ENCODE results near the gene LURAP1L. TPM values are rescaled to one million over a fixed set of nuclear protein-coding genes. Genes with fewer than 3 reads are reported as not detected.

Gene LURAP1L
- total and polyA plus RNA-seq, 9 of the 15 experiments (the other 6 are each of a cell fraction or from before 2014, with no cell fraction given), result 0.06 to 0.28 (median 0.07) TPM; not detected in 4

GRCh38 chr9:12809720-12810119 is 34.9 kb downstream of the LURAP1L start:
- Histone ChIP-seq H3K9me1 (ENCODE audit: control insufficient read depth, insufficient read depth, low read length) (no peaks in the 10 kb centered on the region), H4K20me1 (replicated peaks; ENCODE audit: control insufficient read depth, insufficient read depth, low read length) (no peaks in the 10 kb centered on the region), H2AFZ (ENCODE audit: low read depth, low read length) (no peak overlapping the region), H3K27me3 (ENCODE audit: control insufficient read depth in 2 of 2, insufficient read depth in 2 of 2, low read length in 2 of 2) (no peaks in the 10 kb centered on the region), H3K9me3 (replicated peaks; ENCODE audit: control insufficient read depth, insufficient read depth, low read depth, low read length) (no peaks in the 10 kb centered on the region), H3K4me2 (ENCODE audit: insufficient read depth, low read length) (no peak overlapping the region), H3K4me3 (no peak overlapping the region), H3K9ac (ENCODE audit: insufficient read depth in 1 of 2, low read depth in 2 of 2, low read length in 2 of 2) (no peak overlapping the region), H3K4me1 (replicated peaks in 1 of 2; ENCODE audit: control insufficient read depth in 2 of 2, insufficient read depth in 2 of 2, low read length in 2 of 2) (no peaks in the 10 kb centered on the region), H3K27ac (ENCODE audit: extremely low read depth, low read depth, low read length) (no peak overlapping the region), H3K36me3 (ENCODE audit: control insufficient read depth, insufficient read depth, low read length) (no peaks in the 10 kb centered on the region), H3K79me2 (ENCODE audit: control insufficient read depth, insufficient read depth, low read length) (no peaks in the 10 kb centered on the region)
- intact Hi-C loops (cut with micrococcal nuclease), result no loop called here
- no peak for FAIRE-seq
- WGBS (ENCODE audit: insufficient coverage, low coverage, missing lambda C conversion rate), result 8% methylated on average over 2 of the region's 2 CpGs
- DNase-seq (ENCODE audit: extremely low read depth in 1 of 4, low spot score in 3 of 4), result no peak
- TF ChIP-seq BRF2 (IDR thresholded peaks at IDR 0.05; ENCODE audit: borderline replicate concordance, insufficient read depth, insufficient read length) (no peak), TCF15 (CRISPR knock-in tag; IDR thresholded peaks at IDR 0.05) (no peak), DACH1 (IDR thresholded peaks at IDR 0.05; ENCODE audit: partially characterized antibody) (no peak), PCBP2 (IDR thresholded peaks at IDR 0.05; ENCODE audit: low read depth, low read length, poor library complexity, severe bottlenecking) (no peak), ZNF239 (CRISPR knock-in tag; IDR thresholded peaks at IDR 0.05) (no peak), ZFP1 (CRISPR knock-in tag; IDR thresholded peaks at IDR 0.05) (no peak), FOXA1 (IDR thresholded peaks at IDR 0.05; ENCODE audit: borderline replicate concordance) (no peak), TRIM28 (IDR thresholded peaks at IDR 0.05) (no peak), ZNF740 (CRISPR knock-in tag; IDR thresholded peaks at IDR 0.05) (no peak), ZNF740 (tag; IDR thresholded peaks at IDR 0.05) (no peak), ARID2 (IDR thresholded peaks at IDR 0.05) (no peak), TAF7 (tag; IDR thresholded peaks at IDR 0.05) (no peak), TGIF2 (CRISPR knock-in tag; IDR thresholded peaks at IDR 0.05) (no peak)
- ATAC-seq, result no peak
- POLR2A ChIA-PET, result no interaction called here
- CTCF ChIA-PET (ENCODE audit: low intra/inter-chr PET ratio), result no interaction called here
- in situ Hi-C loops (cut with MboI), result no loop called here
- no TSS peak for BruUV-seq (replicated peaks)
